ENCODE data around the gene SERTAD3. TPM values are rescaled to one million over a fixed set of nuclear protein-coding genes. Genes with fewer than 3 reads are reported as not detected.
A peak's percentile ranks its signal among the peaks of the same experiment; 100 is the strongest.

SERTAD3 gene
- polyA plus RNA-seq, 2 of the 4 experiments (the other 2 are of a cell fraction): 39.7 to 40.2 TPM

GRCh38 chr19:40433391-40434216 lies 10.5 kb downstream of the SERTAD3 start:
- ChIA-PET POLR2A (interaction anchor here (0.6 to 4.6 kb wide), 12 partner anchors 7 to 170 kb away, joined by 3 to 79 read pairs (median 4); partner anchors contain the start of genes BLVRB, C19orf47, PLD3 and SERTAD1), CTCF (interaction anchor here (0.6 to 46.6 kb wide), 13 partner anchors 10 to 201 kb away, joined by 3 to 950 read pairs (median 4); partner anchors contain the start of genes BLVRB, PRX, SERTAD1 and SERTAD3)
- Histone ChIP-seq H3K4me2 (peak overlapping the region; percentile 93), H3K27ac (peak overlapping the region; percentile 90 to 95), H3K9me3 (no peaks in the 10 kb centered on the region), H3K4me3 (peak overlapping the region; percentile 43), H3K4me1 (peaks cover 28% of the 10 kb centered on the region)
- WGBS (ENCODE audit: missing lambda C conversion rate): 4% methylated on average over 43 of the region's 50 CpGs
- peak; percentile 95 to 98 for DNase-seq (ENCODE audit: low read depth in 1 of 2, low spot score in 1 of 2)
- ATAC-seq: peak; percentile 95 to 96
- peak; percentile 68 for FAIRE-seq
- TF ChIP-seq REST (IDR thresholded peaks at IDR 0.05): no peak
- TF ChIP-seq MYC (IDR thresholded peaks at IDR 0.05; ENCODE audit: borderline replicate concordance, low read length): peak; percentile 60; the same call in 1 of the 2 replicates
- no peak for TF ChIP-seq CBX2 (IDR thresholded peaks at IDR 0.05; ENCODE audit: borderline replicate concordance, low read depth)
- peak; percentile 83 for TF ChIP-seq FOSB (CRISPR knock-in tag; IDR thresholded peaks at IDR 0.05)
- TF ChIP-seq NR3C1 (IDR thresholded peaks at IDR 0.05): no peak
- no peak for TF ChIP-seq MAFK (IDR thresholded peaks at IDR 0.05; ENCODE audit: partially characterized antibody)
- peak; percentile 95 for TF ChIP-seq MAZ (IDR thresholded peaks at IDR 0.05; ENCODE audit: borderline replicate concordance, low read depth, low read length)
- TF ChIP-seq HES2 (IDR thresholded peaks at IDR 0.05): no peak
- no peak for TF ChIP-seq EP300 (IDR thresholded peaks at IDR 0.05)
- TF ChIP-seq ESRRA (IDR thresholded peaks at IDR 0.05; ENCODE audit: borderline replicate concordance, low read length): 0 out of 2 replicates have a peak, but pooled peaks have one; percentile 14
- no peak for TF ChIP-seq FOXS1 (CRISPR knock-in tag; IDR thresholded peaks at IDR 0.05)
- TF ChIP-seq HDAC2 (IDR thresholded peaks at IDR 0.05): no peak
- TF ChIP-seq FOSL2 (IDR thresholded peaks at IDR 0.05): no peak
- TF ChIP-seq FOSL2 (CRISPR knock-in tag; IDR thresholded peaks at IDR 0.05): peak; percentile 38; the same call in 1 of the 2 replicates
- TF ChIP-seq CHD4 (IDR thresholded peaks at IDR 0.05; ENCODE audit: borderline replicate concordance): no peak
- TF ChIP-seq PHF8 (IDR thresholded peaks at IDR 0.05; ENCODE audit: borderline replicate concordance, low read depth): peak; percentile 86; the same call in 1 of the 2 replicates
- TF ChIP-seq, protein P1, sequence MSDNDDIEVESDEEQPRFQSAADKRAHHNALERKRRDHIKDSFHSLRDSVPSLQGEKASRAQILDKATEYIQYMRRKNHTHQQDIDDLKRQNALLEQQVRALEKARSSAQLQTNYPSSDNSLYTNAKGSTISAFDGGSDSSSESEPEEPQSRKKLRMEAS (IDR thresholded peaks at IDR 0.05): peak; percentile 89
- TF ChIP-seq, protein P2, sequence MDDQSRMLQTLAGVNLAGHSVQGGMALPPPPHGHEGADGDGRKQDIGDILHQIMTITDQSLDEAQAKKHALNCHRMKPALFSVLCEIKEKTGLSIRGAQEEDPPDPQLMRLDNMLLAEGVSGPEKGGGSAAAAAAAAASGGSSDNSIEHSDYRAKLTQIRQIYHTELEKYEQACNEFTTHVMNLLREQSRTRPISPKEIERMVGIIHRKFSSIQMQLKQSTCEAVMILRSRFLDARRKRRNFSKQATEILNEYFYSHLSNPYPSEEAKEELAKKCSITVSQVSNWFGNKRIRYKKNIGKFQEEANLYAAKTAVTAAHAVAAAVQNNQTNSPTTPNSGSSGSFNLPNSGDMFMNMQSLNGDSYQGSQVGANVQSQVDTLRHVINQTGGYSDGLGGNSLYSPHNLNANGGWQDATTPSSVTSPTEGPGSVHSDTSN (IDR thresholded peaks at IDR 0.05): no peak; the same call in 1 of the 2 replicates
- peak; percentile 90 for TF ChIP-seq POLR2A (IDR thresholded peaks at IDR 0.05; ENCODE audit: low read length)
- 0 out of 4 replicates have a peak, but pooled peaks of 1 of the 2 experiments have one; percentile 3 for TF ChIP-seq CEBPB (IDR thresholded peaks at IDR 0.05)
- TF ChIP-seq ATOH8 (CRISPR knock-in tag; IDR thresholded peaks at IDR 0.05; ENCODE audit: low read depth): no peak
- no peak; the same call in 1 of the 2 replicates for TF ChIP-seq NPAS2 (CRISPR knock-in tag; IDR thresholded peaks at IDR 0.05; ENCODE audit: borderline replicate concordance)
- TF ChIP-seq, protein P3, sequence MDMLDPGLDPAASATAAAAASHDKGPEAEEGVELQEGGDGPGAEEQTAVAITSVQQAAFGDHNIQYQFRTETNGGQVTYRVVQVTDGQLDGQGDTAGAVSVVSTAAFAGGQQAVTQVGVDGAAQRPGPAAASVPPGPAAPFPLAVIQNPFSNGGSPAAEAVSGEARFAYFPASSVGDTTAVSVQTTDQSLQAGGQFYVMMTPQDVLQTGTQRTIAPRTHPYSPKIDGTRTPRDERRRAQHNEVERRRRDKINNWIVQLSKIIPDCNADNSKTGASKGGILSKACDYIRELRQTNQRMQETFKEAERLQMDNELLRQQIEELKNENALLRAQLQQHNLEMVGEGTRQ (IDR thresholded peaks at IDR 0.05): no peak
- peak; percentile 84; the same call in 1 of the 2 replicates for TF ChIP-seq HOXB5 (CRISPR knock-in tag; IDR thresholded peaks at IDR 0.05)
- TF ChIP-seq, protein P4, sequence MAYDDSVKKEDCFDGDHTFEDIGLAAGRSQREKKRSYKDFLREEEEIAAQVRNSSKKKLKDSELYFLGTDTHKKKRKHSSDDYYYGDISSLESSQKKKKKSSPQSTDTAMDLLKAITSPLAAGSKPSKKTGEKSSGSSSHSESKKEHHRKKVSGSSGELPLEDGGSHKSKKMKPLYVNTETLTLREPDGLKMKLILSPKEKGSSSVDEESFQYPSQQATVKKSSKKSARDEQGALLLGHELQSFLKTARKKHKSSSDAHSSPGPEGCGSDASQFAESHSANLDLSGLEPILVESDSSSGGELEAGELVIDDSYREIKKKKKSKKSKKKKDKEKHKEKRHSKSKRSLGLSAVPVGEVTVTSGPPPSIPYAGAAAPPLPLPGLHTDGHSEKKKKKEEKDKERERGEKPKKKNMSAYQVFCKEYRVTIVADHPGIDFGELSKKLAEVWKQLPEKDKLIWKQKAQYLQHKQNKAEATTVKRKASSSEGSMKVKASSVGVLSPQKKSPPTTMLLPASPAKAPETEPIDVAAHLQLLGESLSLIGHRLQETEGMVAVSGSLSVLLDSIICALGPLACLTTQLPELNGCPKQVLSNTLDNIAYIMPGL (CRISPR knock-in tag; IDR thresholded peaks at IDR 0.05; ENCODE audit: borderline replicate concordance): no peak
- TF ChIP-seq HOXB13 (CRISPR knock-in tag; IDR thresholded peaks at IDR 0.05; ENCODE audit: low read depth): peak; percentile 56; the same call in 1 of the 2 replicates
- TF ChIP-seq, protein P5, sequence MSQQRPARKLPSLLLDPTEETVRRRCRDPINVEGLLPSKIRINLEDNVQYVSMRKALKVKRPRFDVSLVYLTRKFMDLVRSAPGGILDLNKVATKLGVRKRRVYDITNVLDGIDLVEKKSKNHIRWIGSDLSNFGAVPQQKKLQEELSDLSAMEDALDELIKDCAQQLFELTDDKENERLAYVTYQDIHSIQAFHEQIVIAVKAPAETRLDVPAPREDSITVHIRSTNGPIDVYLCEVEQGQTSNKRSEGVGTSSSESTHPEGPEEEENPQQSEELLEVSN (IDR thresholded peaks at IDR 0.05; ENCODE audit: borderline replicate concordance, low read depth): peak; percentile 73; the same call in 1 of the 2 replicates
- TF ChIP-seq GATA3 (IDR thresholded peaks at IDR 0.05; ENCODE audit: borderline replicate concordance): no peak; the same call in 1 of the 2 replicates
- TF ChIP-seq KDM5A (IDR thresholded peaks at IDR 0.05): no peak
- TF ChIP-seq RARB (CRISPR knock-in tag; IDR thresholded peaks at IDR 0.05): no peak

Measured in A549 (cell line).